ENCODE data around the gene EXOSC7.
"Not testable (repeated sequence)": the region's sequence is repeated elsewhere in the genome, so short reads cannot be mapped to it uniquely, and the experiment has no call there.

The EXOSC7 gene

GRCh38 chr3:45026038-45026437 is 50.0 kb downstream of the EXOSC7 start, which contains the start of gene CLEC3B:
Gene CLEC3B, plus strand, starts transcription at chr3:45026303. Its CDS starts 60 bp downstream, at chr3:45026363.
- DNase-seq = no peak

- DNase-seq = no peak
Measured at GRCh38 chr3:45026957-45027356, 50.9 kb downstream of the EXOSC7 start.

GRCh38 chr3:45027441-45027840 is 51.4 kb downstream of the EXOSC7 start:
- DNase-seq = no peak

GRCh38 chr3:45029216-45029615 is 53.2 kb downstream of the EXOSC7 start:
- DNase-seq = no peak

GRCh38 chr3:45029661-45030060 is 53.6 kb downstream of the EXOSC7 start:
- no peak for DNase-seq

GRCh38 chr3:45031531-45031930 is 55.5 kb downstream of the EXOSC7 start:
- DNase-seq = no peak

- no peak for DNase-seq
Measured at GRCh38 chr3:45032113-45032512, 56.1 kb downstream of the EXOSC7 start.

- DNase-seq = no peak
Measured at GRCh38 chr3:45033791-45034190, 57.7 kb downstream of the EXOSC7 start.

GRCh38 chr3:45034612-45035252 is 58.7 kb downstream of the EXOSC7 start:
- peak; percentile 38 for DNase-seq

GRCh38 chr3:45035441-45036301 is 59.6 kb downstream of the EXOSC7 start:
- DNase-seq = peak; percentile 46

- DNase-seq = peak; percentile 94
Measured at GRCh38 chr3:45037720-45038455, 61.8 kb downstream of the EXOSC7 start.

- DNase-seq = no peak
Measured at GRCh38 chr3:45041666-45042065, 65.6 kb downstream of the EXOSC7 start.

- DNase-seq = no peak
Measured at GRCh38 chr3:45042162-45042561, 66.1 kb downstream of the EXOSC7 start.

- no peak for DNase-seq
Measured at GRCh38 chr3:45043728-45044299, 67.8 kb downstream of the EXOSC7 start.

- no peak for DNase-seq
Measured at GRCh38 chr3:45048244-45048643, 72.2 kb downstream of the EXOSC7 start.

GRCh38 chr3:45049807-45050206 is 73.8 kb downstream of the EXOSC7 start:
- DNase-seq = no peak

- no peak for DNase-seq
Measured at GRCh38 chr3:45051685-45052084, 75.6 kb downstream of the EXOSC7 start.

- DNase-seq = not testable (repeated sequence)
Measured at GRCh38 chr3:45053805-45054195, 77.8 kb downstream of the EXOSC7 start.

- no peak for DNase-seq
Measured at GRCh38 chr3:45054196-45054857, 78.3 kb downstream of the EXOSC7 start.

- no peak for DNase-seq
Measured at GRCh38 chr3:45055032-45055410, 79.0 kb downstream of the EXOSC7 start.

GRCh38 chr3:45055411-45056143 is 79.5 kb downstream of the EXOSC7 start:
- DNase-seq = no peak
